ENCODE measurements around the gene DMWD.

DMWD gene

DNA sequence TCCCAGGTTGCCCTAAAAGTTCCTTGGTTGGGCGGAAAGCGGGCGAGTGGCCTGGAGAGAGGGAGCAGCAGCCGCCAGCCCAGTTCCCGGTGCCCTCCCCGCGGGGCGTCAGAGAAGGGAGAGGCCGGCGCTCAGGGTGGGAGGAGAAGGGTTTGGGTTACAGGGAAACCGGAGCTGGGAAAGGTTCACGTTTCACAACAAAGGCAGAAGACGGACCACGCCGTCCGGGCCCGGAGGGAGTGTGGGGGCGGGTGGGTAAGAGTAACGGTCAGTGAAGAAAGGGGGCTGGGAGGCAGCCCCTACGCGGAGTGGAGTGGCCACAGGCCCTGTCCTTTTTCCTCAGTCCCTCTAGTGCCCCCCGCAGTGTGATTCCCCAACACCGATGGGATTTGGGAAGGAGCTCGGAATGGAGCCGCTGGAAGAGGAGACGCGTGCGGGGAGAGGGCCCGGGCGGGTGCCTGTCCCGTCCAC is 25.2 kb downstream of the DMWD start:
- no peak for DNase-seq (ENCODE audit: low read depth in 1 of 2, low spot score in 1 of 2)
- H3K4me3 ChIP-seq (replicated peaks; ENCODE audit: insufficient read depth, low read length): no peak overlapping the region
- peaks cover 35% of the 10 kb centered on the region for H3K27me3 ChIP-seq (ENCODE audit: insufficient read depth, poor library complexity, severe bottlenecking)
- no peak overlapping the region for H3K27ac ChIP-seq (replicated peaks)
- TF ChIP-seq GABPA (IDR thresholded peaks at IDR 0.05; ENCODE audit: low read depth) (no peak), POLR2AphosphoS5 (IDR thresholded peaks at IDR 0.05; ENCODE audit: low read depth) (no peak), SPI1 (IDR thresholded peaks at IDR 0.05; ENCODE audit: borderline replicate concordance, low read depth) (no peak)
- TF ChIP-seq, protein P1, sequence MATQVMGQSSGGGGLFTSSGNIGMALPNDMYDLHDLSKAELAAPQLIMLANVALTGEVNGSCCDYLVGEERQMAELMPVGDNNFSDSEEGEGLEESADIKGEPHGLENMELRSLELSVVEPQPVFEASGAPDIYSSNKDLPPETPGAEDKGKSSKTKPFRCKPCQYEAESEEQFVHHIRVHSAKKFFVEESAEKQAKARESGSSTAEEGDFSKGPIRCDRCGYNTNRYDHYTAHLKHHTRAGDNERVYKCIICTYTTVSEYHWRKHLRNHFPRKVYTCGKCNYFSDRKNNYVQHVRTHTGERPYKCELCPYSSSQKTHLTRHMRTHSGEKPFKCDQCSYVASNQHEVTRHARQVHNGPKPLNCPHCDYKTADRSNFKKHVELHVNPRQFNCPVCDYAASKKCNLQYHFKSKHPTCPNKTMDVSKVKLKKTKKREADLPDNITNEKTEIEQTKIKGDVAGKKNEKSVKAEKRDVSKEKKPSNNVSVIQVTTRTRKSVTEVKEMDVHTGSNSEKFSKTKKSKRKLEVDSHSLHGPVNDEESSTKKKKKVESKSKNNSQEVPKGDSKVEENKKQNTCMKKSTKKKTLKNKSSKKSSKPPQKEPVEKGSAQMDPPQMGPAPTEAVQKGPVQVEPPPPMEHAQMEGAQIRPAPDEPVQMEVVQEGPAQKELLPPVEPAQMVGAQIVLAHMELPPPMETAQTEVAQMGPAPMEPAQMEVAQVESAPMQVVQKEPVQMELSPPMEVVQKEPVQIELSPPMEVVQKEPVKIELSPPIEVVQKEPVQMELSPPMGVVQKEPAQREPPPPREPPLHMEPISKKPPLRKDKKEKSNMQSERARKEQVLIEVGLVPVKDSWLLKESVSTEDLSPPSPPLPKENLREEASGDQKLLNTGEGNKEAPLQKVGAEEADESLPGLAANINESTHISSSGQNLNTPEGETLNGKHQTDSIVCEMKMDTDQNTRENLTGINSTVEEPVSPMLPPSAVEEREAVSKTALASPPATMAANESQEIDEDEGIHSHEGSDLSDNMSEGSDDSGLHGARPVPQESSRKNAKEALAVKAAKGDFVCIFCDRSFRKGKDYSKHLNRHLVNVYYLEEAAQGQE (IDR thresholded peaks at IDR 0.05; ENCODE audit: insufficient replicate concordance, low read depth): no peak
- TF ChIP-seq, protein P2, sequence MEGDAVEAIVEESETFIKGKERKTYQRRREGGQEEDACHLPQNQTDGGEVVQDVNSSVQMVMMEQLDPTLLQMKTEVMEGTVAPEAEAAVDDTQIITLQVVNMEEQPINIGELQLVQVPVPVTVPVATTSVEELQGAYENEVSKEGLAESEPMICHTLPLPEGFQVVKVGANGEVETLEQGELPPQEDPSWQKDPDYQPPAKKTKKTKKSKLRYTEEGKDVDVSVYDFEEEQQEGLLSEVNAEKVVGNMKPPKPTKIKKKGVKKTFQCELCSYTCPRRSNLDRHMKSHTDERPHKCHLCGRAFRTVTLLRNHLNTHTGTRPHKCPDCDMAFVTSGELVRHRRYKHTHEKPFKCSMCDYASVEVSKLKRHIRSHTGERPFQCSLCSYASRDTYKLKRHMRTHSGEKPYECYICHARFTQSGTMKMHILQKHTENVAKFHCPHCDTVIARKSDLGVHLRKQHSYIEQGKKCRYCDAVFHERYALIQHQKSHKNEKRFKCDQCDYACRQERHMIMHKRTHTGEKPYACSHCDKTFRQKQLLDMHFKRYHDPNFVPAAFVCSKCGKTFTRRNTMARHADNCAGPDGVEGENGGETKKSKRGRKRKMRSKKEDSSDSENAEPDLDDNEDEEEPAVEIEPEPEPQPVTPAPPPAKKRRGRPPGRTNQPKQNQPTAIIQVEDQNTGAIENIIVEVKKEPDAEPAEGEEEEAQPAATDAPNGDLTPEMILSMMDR (IDR thresholded peaks at IDR 0.05; ENCODE audit: insufficient read depth, low read length): no peak

GRCh38 chr19:45766869-45767346 is 25.7 kb downstream of the DMWD start:
- Histone ChIP-seq H3K27ac (replicated peaks) (no peak overlapping the region), H3K4me3 (replicated peaks; ENCODE audit: insufficient read depth, low read length) (no peak overlapping the region)

DNA sequence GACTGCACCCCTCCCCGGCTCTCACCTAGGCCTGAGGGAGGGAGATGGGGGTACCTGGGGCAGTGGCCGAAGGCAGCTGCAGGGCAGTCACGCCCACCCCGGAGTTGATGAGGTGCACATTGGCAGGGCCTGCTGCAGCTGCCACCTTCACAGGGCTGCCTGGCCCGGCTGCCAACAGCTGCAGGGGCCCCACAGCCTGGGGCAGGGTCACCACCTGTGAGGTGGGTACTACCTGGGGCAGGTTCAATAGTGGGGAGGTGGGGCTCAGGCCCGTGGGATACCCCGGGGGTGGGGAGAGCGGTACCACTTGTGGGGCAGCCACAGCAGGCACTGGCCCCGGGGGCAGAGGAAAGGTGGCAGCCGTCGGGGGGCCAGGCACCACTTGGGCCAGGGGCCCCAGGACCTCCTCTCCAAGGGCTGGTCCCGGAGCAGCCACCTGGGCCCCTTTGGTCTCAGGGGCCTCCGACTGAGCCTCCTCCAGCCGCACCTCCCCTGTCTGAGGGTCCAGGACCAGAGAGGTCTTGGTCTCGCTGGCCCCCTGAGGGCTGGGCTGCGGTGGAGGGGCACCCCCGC is 26.3 kb downstream of the DMWD start:
- Histone ChIP-seq H3K27ac (replicated peaks) (no peak overlapping the region), H3K4me3 (replicated peaks; ENCODE audit: insufficient read depth, low read length) (no peak overlapping the region), H3K27me3 (ENCODE audit: insufficient read depth, poor library complexity, severe bottlenecking) (peaks cover 36% of the 10 kb centered on the region)
- no peak for TF ChIP-seq GABPA (IDR thresholded peaks at IDR 0.05; ENCODE audit: low read depth)
- DNase-seq (ENCODE audit: low read depth in 1 of 2, low spot score in 1 of 2): no peak

More at GRCh38 chr19:45766869-45767346, 25.7 kb downstream of the DMWD start:
- TF ChIP-seq, protein P1 (IDR thresholded peaks at IDR 0.05; ENCODE audit: insufficient replicate concordance, low read depth): no peak
- TF ChIP-seq POLR2AphosphoS5 (IDR thresholded peaks at IDR 0.05; ENCODE audit: low read depth) (no peak), GABPA (IDR thresholded peaks at IDR 0.05; ENCODE audit: low read depth) (no peak), SPI1 (IDR thresholded peaks at IDR 0.05; ENCODE audit: borderline replicate concordance, low read depth) (no peak)
- TF ChIP-seq, protein P2 (IDR thresholded peaks at IDR 0.05; ENCODE audit: insufficient read depth, low read length): no peak
- no peak for DNase-seq (ENCODE audit: low read depth in 1 of 2, low spot score in 1 of 2)
- H3K27me3 ChIP-seq (ENCODE audit: insufficient read depth, poor library complexity, severe bottlenecking): peaks cover 36% of the 10 kb centered on the region

DNA sequence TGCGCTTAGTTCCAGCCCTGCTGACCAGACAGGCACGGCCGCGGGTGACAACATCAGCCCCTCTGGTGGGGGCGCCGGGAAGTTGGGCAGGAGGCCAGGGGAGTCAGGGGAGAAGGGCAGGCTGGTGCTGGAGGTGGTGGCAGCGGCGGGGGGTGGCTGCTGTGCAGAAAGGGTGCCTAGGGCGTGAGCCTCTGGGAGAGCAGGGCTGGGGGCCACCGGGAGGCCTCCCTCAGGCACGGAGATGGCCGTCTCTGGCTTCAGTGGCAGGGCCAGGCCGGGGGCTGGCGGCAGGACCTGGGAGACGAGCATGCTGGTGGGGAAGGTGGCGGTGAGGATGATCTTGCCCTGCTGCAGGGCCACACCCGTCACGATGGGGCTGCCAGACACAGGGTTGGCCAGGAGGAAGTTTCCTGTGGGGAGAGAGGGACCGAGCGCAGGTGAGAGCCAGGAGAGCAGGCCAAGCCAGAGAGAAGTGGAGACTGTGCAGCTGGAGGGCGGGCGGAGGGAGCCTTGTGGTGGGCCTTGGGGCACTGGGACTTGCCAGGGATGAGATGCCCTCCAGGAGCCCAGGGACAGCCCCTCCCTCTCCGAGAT is 26.8 kb downstream of the DMWD start:
- Histone ChIP-seq H3K27me3 (ENCODE audit: insufficient read depth, poor library complexity, severe bottlenecking) (peaks cover 30% of the 10 kb centered on the region), H3K4me3 (replicated peaks; ENCODE audit: insufficient read depth, low read length) (no peak overlapping the region), H3K27ac (replicated peaks) (no peak overlapping the region)
- no peak for DNase-seq (ENCODE audit: low read depth in 1 of 2, low spot score in 1 of 2)
- TF ChIP-seq GABPA (IDR thresholded peaks at IDR 0.05; ENCODE audit: low read depth) (no peak), SPI1 (IDR thresholded peaks at IDR 0.05; ENCODE audit: borderline replicate concordance, low read depth) (no peak), POLR2AphosphoS5 (IDR thresholded peaks at IDR 0.05; ENCODE audit: low read depth) (no peak)
- TF ChIP-seq, protein P2 (IDR thresholded peaks at IDR 0.05; ENCODE audit: insufficient read depth, low read length): no peak
- TF ChIP-seq, protein P1 (IDR thresholded peaks at IDR 0.05; ENCODE audit: insufficient replicate concordance, low read depth): no peak
